NCI-H526 (cell line): Measurements from ENCODE around the gene DOK4.
"Not testable (repeated sequence)": the region's sequence is repeated elsewhere in the genome, so short reads cannot be mapped to it uniquely, and the experiment has no call there.

Experiments used
- DNase-seq, 2 experiments: peaks; one replicate each; lab custom pipeline; 2025; lab: John Stamatoyannopoulos, UW

The DOK4 gene

GRCh38 chr16:57445510-57445909 is 40.8 kb downstream of the DOK4 start:
- no peak for DNase-seq

GRCh38 chr16:57444711-57445110 is 41.6 kb downstream of the DOK4 start:
- no peak for DNase-seq

DNA sequence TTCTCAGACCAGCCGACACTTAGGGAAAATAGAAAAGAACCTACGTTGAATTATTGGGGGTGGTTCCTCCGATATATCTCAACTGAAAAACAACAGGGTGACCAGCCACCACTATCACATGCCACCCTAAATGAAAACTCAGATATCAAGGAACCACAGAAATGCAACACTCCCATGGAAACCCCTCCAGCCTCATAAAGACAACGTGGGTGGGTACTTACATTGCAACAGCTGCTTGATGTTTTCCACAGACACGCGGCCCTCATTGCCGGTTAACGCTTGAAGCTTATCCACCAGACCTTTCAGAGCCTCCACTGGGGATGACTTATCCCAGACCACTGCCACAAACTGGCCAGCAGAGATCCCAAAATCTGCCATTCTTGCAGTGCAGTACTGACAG is 45.7 kb downstream of the DOK4 start:
- DNase-seq = not testable (repeated sequence)

GRCh38 chr16:57439947-57440346 is 46.3 kb downstream of the DOK4 start:
- DNase-seq = not testable (repeated sequence)

DNA sequence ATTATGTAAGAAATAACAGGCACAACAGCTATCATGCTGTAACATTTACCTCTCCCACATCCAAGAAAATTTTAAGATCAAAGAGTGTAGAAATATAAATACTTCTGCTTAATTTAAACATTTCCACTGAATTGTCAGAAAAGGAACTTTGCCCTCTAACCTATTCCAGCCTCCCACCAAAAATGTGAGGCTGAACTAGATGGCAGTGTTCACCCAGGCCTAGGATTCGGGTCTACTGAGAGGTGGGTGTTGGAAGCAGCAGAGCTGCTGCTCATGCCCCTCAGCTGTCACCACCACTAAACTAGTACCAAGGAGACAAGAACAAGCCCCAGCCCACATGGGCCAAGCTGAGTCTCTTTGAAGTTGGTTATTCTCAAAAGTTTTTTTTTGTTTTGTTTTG is 50.5 kb downstream of the DOK4 start:
- DNase-seq = no peak

DNA sequence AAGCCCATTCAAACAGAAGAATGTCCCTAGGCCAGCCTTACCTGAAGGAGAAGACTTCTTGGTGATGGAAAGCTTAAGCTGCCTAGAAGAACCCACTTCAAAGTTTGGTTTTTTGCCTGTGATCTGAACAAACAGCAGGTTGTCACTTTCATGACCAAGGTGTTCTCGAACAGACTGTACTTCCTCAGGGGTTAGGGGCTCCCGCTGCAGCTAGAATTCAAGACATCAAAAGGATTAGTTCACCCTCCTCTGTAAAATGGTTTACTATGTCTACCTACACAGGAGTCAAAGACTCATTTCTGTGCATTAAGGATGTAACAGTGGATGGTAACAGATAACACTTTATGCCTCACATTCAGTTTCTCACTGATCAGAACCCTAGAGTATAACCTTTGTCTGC is 52.3 kb downstream of the DOK4 start:
- no peak for DNase-seq

- DNase-seq = no peak
These were observed 53.3 kb downstream of the DOK4 start for GRCh38 chr16:57432989-57433388.

DNA sequence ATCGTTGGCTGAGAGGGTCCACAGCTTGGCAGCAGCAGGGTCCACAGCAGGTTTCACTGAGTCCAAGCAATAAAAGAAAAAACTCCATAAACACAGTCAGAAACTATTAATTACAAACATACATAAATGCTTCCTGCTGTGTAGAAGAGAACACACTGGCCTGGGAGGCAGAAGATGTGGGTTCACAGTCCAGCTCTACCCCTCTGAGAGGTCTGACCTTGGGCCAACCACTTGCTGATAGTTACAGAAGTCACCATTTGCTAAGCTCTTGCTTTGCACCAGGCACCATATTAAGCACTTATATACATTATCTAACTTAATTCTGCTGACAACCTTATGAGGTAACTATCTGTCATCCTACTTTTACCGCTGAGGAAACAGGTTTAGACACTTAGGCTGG is 53.8 kb downstream of the DOK4 start:
- DNase-seq = no peak

GRCh38 chr16:57430955-57431354 is 55.3 kb downstream of the DOK4 start:
- DNase-seq = no peak

DNA sequence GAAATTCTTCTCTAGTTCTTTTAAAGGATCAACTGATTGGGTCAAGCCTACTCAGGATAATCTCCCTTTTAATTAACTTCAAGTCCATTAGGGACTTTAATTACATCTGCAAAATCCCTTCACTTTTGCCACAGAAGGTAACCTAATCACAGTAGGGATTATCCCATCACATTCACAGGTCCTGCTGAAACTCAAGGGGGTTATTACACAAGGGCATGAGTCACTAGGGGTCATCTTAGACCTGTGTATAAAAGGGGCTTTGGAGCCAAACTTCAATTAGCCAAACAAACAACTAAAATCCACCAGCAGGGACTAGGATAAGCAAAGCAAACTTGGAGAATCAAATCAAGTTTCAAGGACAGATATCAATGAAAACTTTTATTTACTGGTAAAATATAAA is 58.5 kb downstream of the DOK4 start:
- no peak for DNase-seq

DNA sequence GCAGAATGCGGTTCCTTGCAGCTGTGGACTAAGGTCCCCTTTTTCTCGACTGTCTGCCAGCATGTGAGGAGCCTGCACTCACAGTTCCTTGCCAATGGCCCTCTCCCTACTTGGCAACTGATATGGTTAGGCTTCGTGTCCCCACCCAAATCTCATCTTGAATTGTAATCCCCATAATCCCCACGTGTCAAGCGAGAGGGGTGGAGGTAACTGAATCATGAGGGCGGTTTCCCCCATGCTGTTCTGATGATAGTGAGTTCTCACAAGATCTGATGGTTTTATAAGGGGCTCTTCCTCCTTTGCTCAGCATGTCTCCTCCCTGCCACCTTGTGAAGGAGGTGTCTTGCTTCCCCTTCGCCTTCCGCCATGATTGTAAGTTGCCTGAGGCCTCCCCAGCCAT is 59.0 kb downstream of the DOK4 start:
- DNase-seq = no peak

DNA sequence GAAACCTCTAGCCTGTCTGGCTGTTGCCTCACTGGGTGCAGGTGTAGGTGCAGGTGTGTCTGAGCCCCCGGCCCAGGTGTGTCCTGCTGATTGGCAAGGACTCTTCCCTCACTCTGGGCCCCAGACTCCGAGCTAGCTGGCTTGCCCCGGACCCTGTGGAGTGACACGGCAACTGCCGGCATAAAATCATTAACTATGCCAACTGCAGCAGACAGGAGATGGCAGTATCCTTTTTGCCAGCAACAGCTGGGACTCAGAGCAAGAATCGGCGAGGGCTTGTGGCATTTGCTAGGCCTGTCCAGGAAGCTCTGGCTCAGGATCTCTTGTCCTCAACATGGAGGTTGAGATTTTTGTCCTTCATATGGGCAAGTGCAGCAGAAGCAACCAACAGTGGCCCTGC is 59.9 kb downstream of the DOK4 start:
- no peak for DNase-seq

GRCh38 chr16:57424583-57424982 is 61.7 kb downstream of the DOK4 start:
- no peak for DNase-seq

DNA sequence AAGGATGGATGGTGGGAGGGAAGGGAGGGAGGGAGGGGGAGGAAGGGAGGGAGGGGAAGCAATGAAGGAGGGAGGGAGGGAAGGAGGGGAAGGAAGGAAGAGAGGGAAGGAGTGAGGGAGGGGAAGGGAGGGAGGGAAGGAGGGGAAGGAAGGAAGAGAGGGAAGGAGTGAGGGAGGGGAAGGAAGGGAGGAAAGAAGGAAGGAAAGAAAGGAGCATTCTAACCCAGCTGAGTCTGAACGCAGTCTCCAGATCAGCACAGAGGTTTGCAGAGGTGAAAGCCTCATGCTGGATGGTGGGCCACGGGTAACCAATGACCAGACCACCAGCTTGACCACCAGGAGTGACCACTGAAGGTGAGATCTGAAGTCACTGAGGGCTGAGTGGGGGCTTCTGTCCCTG is 63.1 kb downstream of the DOK4 start:
- no peak for DNase-seq

- DNase-seq = peak; percentile 37 to 73
These were observed 64.0 kb downstream of the DOK4 start for GRCh38 chr16:57422026-57422944.
